Fibroblast of mammary gland (primary cell): Measurements from ENCODE around the gene FHIT.

ENCODE experiments used
- DNase-seq: peaks from one replicate; pipeline ENCODE4 v3.0.0-alpha.2; 2010; ENCODE audit warnings: low read depth
- H3K4me3 ChIP-seq: 2 replicates; pipeline ENCODE4 v1.5.1; 2011; ENCODE audit warnings: low read depth, mild to moderate bottlenecking, low read length, moderate library complexity; ENCODE audit not compliant: control insufficient read depth
- CTCF ChIP-seq: conservative IDR thresholded peaks from 2 replicates; pipeline ENCODE4 v1.5.1; 2011; ENCODE audit warnings: low read depth, low read length, inconsistent platforms; ENCODE audit not compliant: control insufficient read depth, insufficient read depth

Gene FHIT

GRCh38 chr3:60887574-60887973 lies 363.7 kb downstream of the FHIT start:
- H3K4me3 ChIP-seq = no peak overlapping the region
- no peak for DNase-seq
- TF ChIP-seq CTCF = no peak

- TF ChIP-seq CTCF = no peak
- DNase-seq = no peak
- H3K4me3 ChIP-seq = no peak overlapping the region
Observed at GRCh38 chr3:60886518-60886917, 364.7 kb downstream of the FHIT start.

GRCh38 chr3:60884005-60884404 lies 367.2 kb downstream of the FHIT start:
- H3K4me3 ChIP-seq = no peak overlapping the region
- no peak for TF ChIP-seq CTCF
- DNase-seq = no peak

- TF ChIP-seq CTCF = no peak
- H3K4me3 ChIP-seq = no peak overlapping the region
- no peak for DNase-seq
Observed at GRCh38 chr3:60877188-60877587, 374.1 kb downstream of the FHIT start.

GRCh38 chr3:60870396-60870795 lies 380.9 kb downstream of the FHIT start:
- no peak overlapping the region for H3K4me3 ChIP-seq
- no peak for DNase-seq
- no peak for TF ChIP-seq CTCF

GRCh38 chr3:60867200-60867599 lies 384.1 kb downstream of the FHIT start:
- TF ChIP-seq CTCF = no peak

GRCh38 chr3:60856257-60857046 lies 394.8 kb downstream of the FHIT start:
- DNase-seq = no peak
- TF ChIP-seq CTCF = no peak
- H3K4me3 ChIP-seq = no peak overlapping the region

More at GRCh38 chr3:60867200-60867599, 384.1 kb downstream of the FHIT start:
- H3K4me3 ChIP-seq = no peak overlapping the region
- no peak for DNase-seq
